NCI-H2107 treated with DMSO at 0.1 percent for 48 hours (cell line): ENCODE data around the gene RPTOR.
A peak's percentile ranks its signal among the peaks of the same experiment; 100 is the strongest.
"Not testable (repeated sequence)": the region's sequence is repeated elsewhere in the genome, so short reads cannot be mapped to it uniquely, and the experiment has no call there.

Experiments used
- DNase-seq: peaks from one replicate; lab custom pipeline; 2025; ENCODE audit not compliant: unreplicated experiment; lab: John Stamatoyannopoulos, UW

Gene RPTOR, protein sequence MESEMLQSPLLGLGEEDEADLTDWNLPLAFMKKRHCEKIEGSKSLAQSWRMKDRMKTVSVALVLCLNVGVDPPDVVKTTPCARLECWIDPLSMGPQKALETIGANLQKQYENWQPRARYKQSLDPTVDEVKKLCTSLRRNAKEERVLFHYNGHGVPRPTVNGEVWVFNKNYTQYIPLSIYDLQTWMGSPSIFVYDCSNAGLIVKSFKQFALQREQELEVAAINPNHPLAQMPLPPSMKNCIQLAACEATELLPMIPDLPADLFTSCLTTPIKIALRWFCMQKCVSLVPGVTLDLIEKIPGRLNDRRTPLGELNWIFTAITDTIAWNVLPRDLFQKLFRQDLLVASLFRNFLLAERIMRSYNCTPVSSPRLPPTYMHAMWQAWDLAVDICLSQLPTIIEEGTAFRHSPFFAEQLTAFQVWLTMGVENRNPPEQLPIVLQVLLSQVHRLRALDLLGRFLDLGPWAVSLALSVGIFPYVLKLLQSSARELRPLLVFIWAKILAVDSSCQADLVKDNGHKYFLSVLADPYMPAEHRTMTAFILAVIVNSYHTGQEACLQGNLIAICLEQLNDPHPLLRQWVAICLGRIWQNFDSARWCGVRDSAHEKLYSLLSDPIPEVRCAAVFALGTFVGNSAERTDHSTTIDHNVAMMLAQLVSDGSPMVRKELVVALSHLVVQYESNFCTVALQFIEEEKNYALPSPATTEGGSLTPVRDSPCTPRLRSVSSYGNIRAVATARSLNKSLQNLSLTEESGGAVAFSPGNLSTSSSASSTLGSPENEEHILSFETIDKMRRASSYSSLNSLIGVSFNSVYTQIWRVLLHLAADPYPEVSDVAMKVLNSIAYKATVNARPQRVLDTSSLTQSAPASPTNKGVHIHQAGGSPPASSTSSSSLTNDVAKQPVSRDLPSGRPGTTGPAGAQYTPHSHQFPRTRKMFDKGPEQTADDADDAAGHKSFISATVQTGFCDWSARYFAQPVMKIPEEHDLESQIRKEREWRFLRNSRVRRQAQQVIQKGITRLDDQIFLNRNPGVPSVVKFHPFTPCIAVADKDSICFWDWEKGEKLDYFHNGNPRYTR (N-terminal part only)

DNA sequence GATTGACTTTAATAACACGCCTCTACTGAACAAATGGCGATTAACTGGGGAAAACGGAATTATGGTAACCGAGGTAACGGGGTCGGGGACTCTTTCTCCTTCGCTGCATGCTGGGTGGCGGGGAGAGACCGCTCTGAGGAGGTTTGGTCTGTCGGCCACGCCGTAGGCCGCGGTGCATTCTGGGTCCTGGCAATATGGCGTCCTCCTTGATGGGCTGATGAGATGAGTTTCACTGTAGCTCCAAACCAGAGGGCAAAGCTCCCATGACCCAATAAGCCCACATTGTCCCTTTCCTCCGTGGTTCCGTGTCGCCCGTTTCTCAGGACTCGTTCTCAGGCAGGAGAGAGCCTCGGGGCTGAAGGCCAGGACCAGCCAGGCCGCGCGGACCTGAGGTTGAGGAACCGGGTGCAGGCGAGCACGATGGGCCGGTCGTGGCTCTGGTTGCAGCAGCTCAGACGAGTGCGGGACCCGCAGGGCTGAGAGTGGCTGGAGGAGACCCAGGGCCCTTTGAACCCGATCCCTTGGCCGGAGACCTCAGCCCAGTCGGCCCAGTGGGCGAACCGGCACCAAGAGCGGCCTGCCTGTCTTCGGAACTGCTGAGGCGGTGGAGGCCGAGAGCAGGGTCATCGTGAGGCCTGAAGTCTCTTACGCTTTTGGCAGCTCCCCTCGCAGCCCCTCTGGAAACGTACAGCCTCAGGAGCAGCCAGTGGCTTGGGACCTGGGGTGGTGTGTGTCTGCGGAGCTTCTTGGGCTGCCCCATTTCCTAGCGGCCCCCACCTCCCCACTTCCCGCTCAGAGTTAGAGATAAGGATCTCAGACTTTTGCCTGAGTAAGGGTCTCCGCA, at the start of gene RPTOR:
Gene RPTOR, plus strand, starts transcription at position 184 of the 844 bp plus-strand sequence. CDS start 792 bp downstream, outside the sequence.
- DNase-seq, result peak; percentile 73

GRCh38 chr17:80497726-80498241, 46.9 kb upstream of the RPTOR start:
- no peak for DNase-seq

- no peak for DNase-seq
Measured at GRCh38 chr17:80498242-80498919, 46.3 kb upstream of the RPTOR start.

DNA sequence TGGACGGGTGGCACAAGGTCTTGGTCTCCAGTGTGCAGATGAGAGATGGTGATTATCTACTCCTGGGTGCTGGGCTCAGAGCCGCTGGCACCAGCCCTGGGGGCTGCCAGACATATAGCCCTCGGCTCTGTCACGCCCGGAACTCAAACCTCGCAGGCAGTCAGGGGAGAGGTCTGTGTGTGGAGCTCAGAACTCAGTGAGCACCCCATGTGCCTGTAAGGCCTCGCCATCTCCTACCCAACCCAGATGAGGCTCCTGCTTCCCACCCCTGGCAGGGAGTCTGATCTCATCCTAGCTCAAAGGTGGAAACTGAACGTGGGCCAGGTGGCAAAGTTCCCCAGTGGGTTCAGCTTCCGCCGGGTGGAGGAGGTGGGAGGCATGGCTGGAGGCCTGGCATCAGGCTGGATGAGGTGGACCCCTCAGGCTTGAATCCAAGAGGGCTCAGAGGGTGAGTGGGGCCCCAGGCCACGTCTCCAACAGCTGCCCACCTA, 45.7 kb upstream of the RPTOR start:
- DNase-seq, result no peak

GRCh38 chr17:80499560-80499959, 45.1 kb upstream of the RPTOR start:
- no peak for DNase-seq

- DNase-seq, result no peak
Measured at GRCh38 chr17:80499961-80500665, 44.5 kb upstream of the RPTOR start.

DNA sequence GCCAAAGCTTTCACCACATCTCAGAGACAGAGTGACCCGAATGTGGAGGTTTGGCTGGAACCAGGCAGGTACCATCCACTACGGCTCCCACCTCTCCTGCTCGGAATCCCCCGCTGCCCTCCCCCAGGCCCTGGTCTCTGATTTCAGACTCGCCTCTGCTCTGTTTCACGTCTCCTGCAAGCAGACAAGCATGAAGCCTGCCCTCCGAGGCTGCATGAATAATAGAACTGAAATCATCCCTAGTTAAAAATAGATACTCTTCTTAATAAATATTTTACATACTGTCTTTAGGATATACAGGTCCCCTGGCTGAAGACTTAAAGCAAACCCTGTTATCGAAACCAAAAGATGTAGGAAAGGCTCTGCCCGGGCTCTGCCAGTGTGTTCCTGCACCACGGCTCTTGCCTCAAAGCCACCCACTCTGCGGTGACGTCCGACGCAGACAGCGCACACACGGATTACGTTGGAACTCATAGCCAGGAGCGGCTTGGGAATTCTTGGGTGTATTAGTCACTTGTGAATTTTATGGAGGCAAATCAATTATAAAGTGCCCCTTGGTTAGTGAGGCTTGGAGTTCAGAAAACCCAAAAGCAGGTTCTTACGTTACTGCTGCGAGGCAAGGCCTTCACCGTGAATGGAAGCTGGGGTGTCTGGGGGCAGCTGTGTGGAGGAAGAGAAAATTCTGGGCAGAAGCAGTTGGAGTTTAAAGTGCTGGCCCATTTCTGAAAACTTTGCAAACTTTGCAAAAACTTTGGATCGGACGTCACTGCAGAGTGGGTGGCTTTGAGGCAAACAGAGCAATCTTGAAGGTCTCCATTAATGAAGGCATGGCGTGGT, 42.7 kb upstream of the RPTOR start:
- peak; percentile 89 for DNase-seq

GRCh38 chr17:80502578-80502877, 42.1 kb upstream of the RPTOR start:
- DNase-seq, result no peak

DNA sequence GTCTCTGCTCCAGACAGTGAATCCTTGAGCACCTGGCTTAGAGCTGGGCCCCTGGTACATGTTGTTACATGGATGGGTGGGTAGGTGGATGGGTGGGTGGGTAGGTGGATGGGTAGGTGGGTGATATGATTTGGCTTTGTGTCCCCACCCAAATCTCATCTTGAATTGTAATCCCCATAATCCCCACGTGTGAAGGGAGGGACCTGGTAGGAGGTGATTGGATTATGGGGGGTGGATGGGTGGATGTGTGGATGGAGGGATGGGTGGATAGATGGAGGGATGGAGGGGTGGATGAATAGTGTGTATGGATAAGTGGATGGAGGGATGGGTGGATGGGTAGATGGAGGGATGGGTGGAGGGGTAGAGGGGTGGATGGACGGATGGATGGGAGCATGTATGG, 41.6 kb upstream of the RPTOR start:
- no peak for DNase-seq

- no peak for DNase-seq
Measured at GRCh38 chr17:80503921-80504320, 40.7 kb upstream of the RPTOR start.

DNA sequence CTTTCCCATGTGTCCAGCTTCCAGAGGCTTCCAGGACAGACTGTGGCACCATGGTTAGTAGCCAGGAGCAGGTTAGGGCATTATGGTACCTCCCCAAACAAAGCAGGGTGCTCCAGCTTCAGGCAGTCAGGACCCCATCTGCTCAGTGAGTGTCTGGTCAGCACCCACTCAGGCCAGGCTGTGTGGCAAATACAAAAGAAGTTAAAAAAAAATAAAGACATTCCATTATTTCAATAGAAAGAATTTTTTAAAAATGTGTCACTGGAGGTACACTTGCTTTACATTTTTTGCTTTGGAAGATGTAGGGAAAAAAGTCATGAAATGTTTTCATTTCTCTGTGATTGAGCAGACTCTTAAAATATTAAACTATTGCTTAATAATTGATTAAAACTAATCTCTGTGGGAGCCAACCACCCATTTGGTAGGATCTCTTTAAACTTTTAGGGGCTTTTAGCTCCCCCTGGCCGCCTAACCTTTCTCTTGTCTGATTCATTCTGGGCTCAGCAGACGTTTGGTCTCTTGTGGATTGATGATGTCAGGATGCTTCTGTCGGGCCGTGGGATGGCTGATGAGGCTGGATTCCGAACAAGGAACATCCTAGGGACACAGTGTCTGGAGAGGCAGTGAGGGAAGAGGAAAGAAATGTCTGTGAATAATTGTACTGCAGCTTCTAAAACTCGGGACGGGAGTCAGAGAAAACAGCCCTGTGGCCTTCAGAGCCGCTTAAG, 39.8 kb upstream of the RPTOR start:
- DNase-seq, result no peak

DNA sequence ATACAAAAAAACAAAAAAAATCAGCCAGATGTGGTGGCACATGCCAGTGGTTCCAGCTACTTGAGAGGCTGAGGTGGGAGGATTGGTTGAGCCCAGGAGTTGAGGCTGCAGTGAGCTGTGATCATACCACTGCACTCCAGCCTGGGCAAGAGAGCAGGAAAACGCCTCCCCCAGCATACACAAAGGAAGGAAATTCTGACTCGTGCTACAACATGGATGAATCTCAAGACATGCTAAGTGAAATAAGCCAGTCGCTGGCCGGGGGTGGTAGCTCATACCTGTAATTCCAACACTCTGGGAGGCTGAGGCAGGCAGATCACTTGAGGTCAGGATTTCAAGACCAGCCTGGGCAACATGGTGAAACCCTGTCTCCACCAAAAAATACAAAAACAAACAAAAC, 37.5 kb upstream of the RPTOR start:
- not testable (repeated sequence) for DNase-seq

DNA sequence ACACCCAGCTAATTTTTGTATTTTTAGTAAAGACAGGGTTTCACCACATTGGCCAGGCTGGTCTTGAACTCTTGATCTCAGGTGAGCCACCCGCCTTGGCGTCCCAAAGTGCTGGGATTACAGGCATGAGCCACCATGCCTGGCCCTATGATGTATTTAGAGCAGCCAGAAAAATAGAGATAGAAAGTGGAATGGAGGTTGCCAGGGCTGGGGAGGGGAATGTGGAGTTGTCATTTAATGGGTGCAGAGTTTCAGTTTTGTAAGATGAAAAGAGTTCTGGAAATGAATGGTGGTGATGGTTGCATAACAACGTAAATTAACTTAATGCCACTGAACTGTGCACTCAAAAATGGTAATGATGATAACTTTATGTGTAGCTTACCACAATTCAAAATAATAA, 36.7 kb upstream of the RPTOR start:
- no peak for DNase-seq

GRCh38 chr17:80509311-80509710, 35.3 kb upstream of the RPTOR start:
- no peak for DNase-seq

DNA sequence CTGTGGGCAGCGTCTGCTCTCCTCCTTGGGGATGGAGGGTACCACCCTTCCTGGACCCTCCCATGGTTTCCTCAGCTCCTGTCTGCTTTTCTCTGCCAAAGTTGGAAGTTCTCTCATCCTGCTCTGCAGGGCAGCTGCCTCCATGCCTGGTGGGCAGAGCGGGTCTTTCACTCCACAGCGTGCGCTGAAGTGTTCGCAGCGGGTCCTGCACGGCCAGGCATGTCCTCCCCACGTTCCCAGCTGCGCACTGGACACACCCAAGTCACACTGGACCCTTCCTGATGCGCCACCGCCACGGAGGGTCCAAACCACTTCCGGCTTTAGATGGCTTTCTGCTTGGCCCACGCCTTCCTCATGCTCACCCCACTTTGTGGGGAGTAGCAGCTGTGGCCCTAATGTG, 34.5 kb upstream of the RPTOR start:
- DNase-seq, result no peak

GRCh38 chr17:80510772-80511171, 33.9 kb upstream of the RPTOR start:
- no peak for DNase-seq

DNA sequence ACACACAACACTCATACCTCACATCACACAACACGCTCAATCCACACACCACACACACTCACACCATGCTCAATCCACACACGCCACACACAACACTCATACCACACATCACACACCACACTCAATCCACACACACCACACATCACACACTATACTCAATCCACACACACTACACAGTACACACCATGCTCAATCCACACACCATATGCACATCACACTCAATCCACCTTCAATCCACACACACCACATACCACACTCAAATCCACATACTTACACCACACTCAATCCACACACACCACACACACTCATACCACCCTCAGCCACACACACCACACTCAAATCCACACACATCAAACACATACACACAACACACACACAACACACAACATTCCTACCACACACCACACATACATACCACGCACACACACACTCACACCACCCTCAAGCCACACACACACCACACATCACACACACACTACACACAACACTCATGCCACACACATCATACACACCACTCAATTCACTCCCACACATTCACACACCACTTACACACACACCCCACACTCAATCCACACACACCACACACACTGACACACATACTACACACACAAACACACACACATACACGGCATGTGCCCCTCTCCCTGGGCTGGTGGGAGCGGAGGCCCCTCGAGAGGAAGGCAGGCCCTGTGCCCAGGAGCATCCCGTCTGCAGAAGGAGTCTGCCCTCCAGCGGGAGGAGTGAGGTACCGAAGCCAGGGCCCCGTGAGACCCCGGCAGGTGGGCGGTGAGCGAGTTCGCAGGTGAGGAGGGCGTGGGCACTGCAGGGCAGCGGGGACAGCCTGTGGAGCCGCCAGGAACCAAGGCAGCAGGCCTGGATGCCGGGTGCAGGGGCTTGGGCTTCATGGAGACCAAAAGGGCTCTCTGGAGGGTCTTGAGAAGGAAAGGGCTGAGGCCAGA, 33.1 kb upstream of the RPTOR start:
- DNase-seq, result no peak
